K562 (cell line): Measurements from ENCODE around the gene CENPQ.

ENCODE experiments used
- MYC ChIP-seq, 2 experiments: fragments of 250-450 bp in 1 of 2; sonication (Bioruptor Pico) in 1 of 2; IDR thresholded peaks; 2 replicates each; pipeline versions ENCODE4 v1.5.1 to v1.6.1; 2012 to 2021; ENCODE audit warnings: low read depth in 2 of 2, borderline replicate concordance in 1 of 2, improper control_type of control experiment in 1 of 2, low read length in 1 of 2, mild to moderate bottlenecking in 1 of 2, moderate library complexity in 1 of 2
- PHF20 ChIP-seq: fragments of 450-650 bp; IDR thresholded peaks from 2 replicates; pipeline ENCODE4 v1.6.1; 2018; ENCODE audit not compliant: partially characterized antibody
- TAF1 ChIP-seq: IDR thresholded peaks from 2 replicates; pipeline ENCODE4 v1.6.1; 2011; ENCODE audit warnings: mild to moderate bottlenecking, low read length, moderate library complexity; ENCODE audit not compliant: insufficient read depth, control insufficient read depth, severe bottlenecking; ENCODE audit errors: extremely low read depth

GRCh38 chr6:49490633-49491032, 27.5 kb downstream of the CENPQ start:
- TF ChIP-seq PHF20 (no peak), MYC (IDR thresholded peaks at IDR 0.05; ENCODE audit: low read depth, low read length) (no peak), MYC (CRISPR knock-in tag; IDR thresholded peaks at IDR 0.05; ENCODE audit: borderline replicate concordance, low read depth) (no peak), TAF1 (no peak)
